Activated CD4-positive, alpha-beta memory T cell treated with anti-CD3 and anti-CD28 coated beads for 36 hours (primary cell): ENCODE data around the gene ARHGAP15. TPM values are rescaled to one million over a fixed set of nuclear protein-coding genes. Genes with fewer than 3 reads are reported as not detected.

Experiments used
- CTCF ChIA-PET: fragments of 350-600 bp; sonication (Branson Sonifier 250); formaldehyde crosslinking; loops from one replicate; lab custom pipeline; 2021; ENCODE audit warnings: antibody characterized with exemption, inconsistent platforms; lab: Charles Lee
- POLR2A ChIA-PET: fragments of 350-600 bp; sonication (Branson Sonifier 250); formaldehyde crosslinking; loops from one replicate; lab custom pipeline; 2021; ENCODE audit warnings: antibody characterized with exemption; lab: Charles Lee
- DNase-seq: peaks from one replicate; pipeline ENCODE4 v3.0.0-alpha.2; 2020
- H3K27ac Mint-ChIP-seq: one replicate; pipeline ENCODE4 v1.8.0; 2021; ENCODE audit warnings: mixed read lengths
- H3K27me3 Mint-ChIP-seq: one replicate; pipeline ENCODE4 v1.8.0; 2021; ENCODE audit warnings: mixed read lengths
- H3K36me3 Mint-ChIP-seq: one replicate; pipeline ENCODE4 v1.8.0; 2021; ENCODE audit warnings: mixed read lengths
- H3K4me1 Mint-ChIP-seq: one replicate; pipeline ENCODE4 v1.8.0; 2021; ENCODE audit warnings: low read depth, mixed read lengths
- H3K4me3 Mint-ChIP-seq: one replicate; pipeline ENCODE4 v1.8.0; 2021; ENCODE audit warnings: mild to moderate bottlenecking, mixed read lengths
- H3K9me3 Mint-ChIP-seq: one replicate; pipeline ENCODE4 v1.8.0; 2021; ENCODE audit warnings: mixed read lengths
- intact Hi-C: fragments of 100-400 bp; cut with micrococcal nuclease; formaldehyde crosslinking; loops from one replicate; pipeline ENCODE4 v1.15.1; 2023
- total RNA-seq, 2 experiments: library from RNA; stranded (reverse); gene quantifications; one replicate each; pipeline ENCODE4 v1.2.3, GENCODE V29; 2021

The ARHGAP15 gene
- total RNA-seq, 2 experiments from 2014 or later = 70.2 to 71.2 TPM

GRCh38 chr2:143730155-143730952 is 601.1 kb downstream of the ARHGAP15 start:
- intact Hi-C loops = loop anchor here (1.0 to 10.0 kb wide), 6 partner anchors 26 to 914 kb away; no protein-coding TSS in a partner anchor
- H3K9me3 Mint-ChIP-seq = no peaks in the 10 kb centered on the region
- H3K4me3 Mint-ChIP-seq = no peak overlapping the region
- CTCF ChIA-PET = interaction anchor here (0.7 to 1.8 kb wide), 2 partner anchors 32 to 218 kb away, joined by 3 to 4 read pairs; no protein-coding TSS in a partner anchor
- peaks cover 61% of the 10 kb centered on the region for H3K4me1 Mint-ChIP-seq
- peaks cover 9% of the 10 kb centered on the region for H3K36me3 Mint-ChIP-seq
- DNase-seq = peak; percentile 46
- H3K27me3 Mint-ChIP-seq = no peaks in the 10 kb centered on the region
- POLR2A ChIA-PET = interaction anchor here (0.7 to 2.4 kb wide), 5 partner anchors 26 to 453 kb away, joined by 3 to 7 read pairs (median 4); no protein-coding TSS in a partner anchor
- H3K27ac Mint-ChIP-seq = peak overlapping the region; percentile 67

DNA sequence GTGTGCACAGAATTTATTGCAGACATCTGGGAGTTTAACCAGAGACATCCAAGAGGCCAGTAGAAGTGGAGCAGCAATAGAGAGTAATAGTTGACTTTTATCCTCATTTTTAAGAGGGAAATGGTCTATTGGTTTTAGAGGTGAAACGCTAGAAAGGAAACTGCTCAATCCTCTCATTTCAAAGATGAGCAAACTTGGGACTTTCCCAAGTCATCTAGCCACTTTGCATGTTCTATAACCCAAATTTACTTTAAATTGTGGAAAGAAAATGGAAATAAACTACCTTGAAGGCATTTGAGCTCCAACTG is 601.7 kb downstream of the ARHGAP15 start:
- Mint-ChIP-seq H3K4me1 (peaks cover 55% of the 10 kb centered on the region), H3K27me3 (no peaks in the 10 kb centered on the region), H3K9me3 (no peaks in the 10 kb centered on the region), H3K4me3 (no peak overlapping the region), H3K27ac (peak overlapping the region; percentile 67), H3K36me3 (peaks cover 9% of the 10 kb centered on the region)
- POLR2A ChIA-PET = interaction anchor here (0.7 to 2.4 kb wide), 4 partner anchors 26 to 453 kb away, joined by 3 to 7 read pairs (median 4); no protein-coding TSS in a partner anchor
- no peak for DNase-seq
- CTCF ChIA-PET = interaction anchor here (1.8 kb wide), 1 partner anchor 33 kb away, joined by 4 read pairs; no protein-coding TSS in a partner anchor
- intact Hi-C loops = loop anchor here (1.0 to 10.0 kb wide), 6 partner anchors 27 to 914 kb away; no protein-coding TSS in a partner anchor

DNA sequence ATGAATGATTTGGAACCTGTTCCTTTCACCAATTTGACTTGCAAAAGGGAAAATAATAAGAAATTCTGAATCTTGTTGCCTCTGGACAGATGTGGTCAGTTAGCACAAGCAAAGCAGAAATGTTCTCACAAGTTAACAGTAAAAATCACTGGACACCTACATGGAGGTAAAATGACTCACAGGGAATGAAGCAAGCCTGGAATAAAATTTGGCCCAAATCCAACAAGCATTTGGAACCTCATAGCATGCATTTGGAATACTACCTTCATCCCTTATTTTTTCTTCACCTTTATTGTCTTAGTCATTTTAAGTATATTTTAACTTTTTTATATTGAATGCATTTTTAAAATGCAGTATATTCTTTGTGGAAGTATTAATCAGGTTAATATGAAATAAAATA is 602.9 kb downstream of the ARHGAP15 start:
- CTCF ChIA-PET = no interaction called here
- Mint-ChIP-seq H3K36me3 (peaks cover 8% of the 10 kb centered on the region), H3K4me3 (no peak overlapping the region), H3K27me3 (no peaks in the 10 kb centered on the region), H3K4me1 (peaks cover 44% of the 10 kb centered on the region), H3K9me3 (no peaks in the 10 kb centered on the region), H3K27ac (no peak overlapping the region)
- POLR2A ChIA-PET = no interaction called here
- intact Hi-C loops = loop anchor here (10.0 kb wide), 1 partner anchor 647 kb away; no protein-coding TSS in a partner anchor
- no peak for DNase-seq

DNA sequence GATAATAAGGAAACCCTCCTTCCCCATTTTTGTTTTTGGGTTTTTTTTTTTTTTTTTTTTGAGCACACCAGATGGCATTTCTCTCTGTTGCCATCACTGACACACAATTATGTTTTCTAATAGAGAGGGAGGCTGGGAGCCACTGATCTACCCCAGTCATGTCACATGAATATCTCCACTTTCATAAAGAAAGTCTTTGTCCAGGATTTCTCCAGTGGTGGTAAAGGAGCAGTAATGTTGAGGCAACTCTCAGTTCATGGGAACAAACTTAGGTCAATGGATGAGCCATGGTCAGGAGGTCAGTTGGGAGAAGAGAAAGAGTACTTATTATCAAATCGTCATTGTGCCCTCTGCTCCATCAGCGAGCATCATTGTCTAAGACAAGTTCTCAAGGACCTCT is 603.7 kb downstream of the ARHGAP15 start:
- Mint-ChIP-seq H3K9me3 (no peaks in the 10 kb centered on the region), H3K4me3 (no peak overlapping the region), H3K4me1 (peaks cover 37% of the 10 kb centered on the region), H3K36me3 (peaks cover 8% of the 10 kb centered on the region), H3K27ac (no peak overlapping the region), H3K27me3 (no peaks in the 10 kb centered on the region)
- intact Hi-C loops = loop anchor here (10.0 kb wide), 1 partner anchor 648 kb away; no protein-coding TSS in a partner anchor
- ChIA-PET POLR2A (no interaction called here), CTCF (no interaction called here)
- DNase-seq = no peak

DNA sequence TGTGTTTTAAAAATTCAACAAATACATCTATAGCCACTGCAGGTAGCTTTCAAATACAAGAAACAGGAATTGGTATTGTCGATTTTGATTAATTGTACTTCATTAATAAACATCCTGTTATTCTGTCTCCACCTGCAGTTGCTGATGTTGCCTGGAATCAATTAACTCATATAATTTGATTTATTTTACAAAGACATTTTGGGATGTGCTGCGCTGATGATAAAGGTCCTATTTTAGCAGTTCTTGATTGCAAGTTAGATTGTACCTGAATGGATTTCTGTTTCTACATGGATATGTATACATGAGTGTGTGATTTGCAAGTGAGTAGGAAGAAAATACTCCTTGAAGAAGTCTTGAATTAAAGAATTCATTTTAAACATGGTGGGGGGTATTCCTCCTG is 605.3 kb downstream of the ARHGAP15 start:
- Mint-ChIP-seq H3K4me3 (no peak overlapping the region), H3K9me3 (no peaks in the 10 kb centered on the region), H3K36me3 (peaks cover 13% of the 10 kb centered on the region), H3K27ac (no peak overlapping the region), H3K4me1 (peaks cover 22% of the 10 kb centered on the region), H3K27me3 (no peaks in the 10 kb centered on the region)
- ChIA-PET POLR2A (no interaction called here), CTCF (no interaction called here)
- no peak for DNase-seq
- intact Hi-C loops = loop anchor here (10.0 kb wide), 1 partner anchor 650 kb away; no protein-coding TSS in a partner anchor

GRCh38 chr2:143736904-143737303 is 607.7 kb downstream of the ARHGAP15 start:
- H3K27me3 Mint-ChIP-seq = no peaks in the 10 kb centered on the region
- H3K36me3 Mint-ChIP-seq = peaks cover 24% of the 10 kb centered on the region
- no peaks in the 10 kb centered on the region for H3K4me1 Mint-ChIP-seq
- H3K4me3 Mint-ChIP-seq = no peak overlapping the region
- no peak for DNase-seq
- ChIA-PET POLR2A (no interaction called here), CTCF (no interaction called here)
- intact Hi-C loops = loop anchor here (10.0 kb wide), 1 partner anchor 652 kb away; no protein-coding TSS in a partner anchor
- H3K27ac Mint-ChIP-seq = no peak overlapping the region
- no peaks in the 10 kb centered on the region for H3K9me3 Mint-ChIP-seq

DNA sequence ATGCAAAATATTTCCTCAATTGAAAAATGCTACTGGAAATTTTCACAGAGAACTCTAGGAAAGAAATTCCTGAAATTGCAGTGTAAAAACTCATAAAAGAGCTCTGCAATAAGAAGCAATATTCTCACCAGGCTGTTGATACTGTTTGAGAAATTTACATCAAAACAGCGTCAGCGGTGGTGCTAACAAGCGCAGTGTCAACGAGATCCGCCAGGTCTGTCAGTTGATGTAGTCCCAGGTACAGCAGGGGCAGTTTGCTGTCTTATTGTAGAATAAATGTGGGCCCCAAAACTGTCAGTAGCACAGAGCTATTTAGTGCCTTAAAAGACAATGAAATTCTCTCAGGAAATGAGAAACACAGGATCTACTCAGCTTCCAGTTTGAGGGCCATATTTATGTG is 611.2 kb downstream of the ARHGAP15 start:
- Mint-ChIP-seq H3K4me1 (no peaks in the 10 kb centered on the region), H3K9me3 (no peaks in the 10 kb centered on the region), H3K27me3 (no peaks in the 10 kb centered on the region), H3K27ac (no peak overlapping the region), H3K36me3 (peaks cover 18% of the 10 kb centered on the region), H3K4me3 (no peak overlapping the region)
- CTCF ChIA-PET = no interaction called here
- intact Hi-C loops = no loop called here
- DNase-seq = no peak
- POLR2A ChIA-PET = no interaction called here

DNA sequence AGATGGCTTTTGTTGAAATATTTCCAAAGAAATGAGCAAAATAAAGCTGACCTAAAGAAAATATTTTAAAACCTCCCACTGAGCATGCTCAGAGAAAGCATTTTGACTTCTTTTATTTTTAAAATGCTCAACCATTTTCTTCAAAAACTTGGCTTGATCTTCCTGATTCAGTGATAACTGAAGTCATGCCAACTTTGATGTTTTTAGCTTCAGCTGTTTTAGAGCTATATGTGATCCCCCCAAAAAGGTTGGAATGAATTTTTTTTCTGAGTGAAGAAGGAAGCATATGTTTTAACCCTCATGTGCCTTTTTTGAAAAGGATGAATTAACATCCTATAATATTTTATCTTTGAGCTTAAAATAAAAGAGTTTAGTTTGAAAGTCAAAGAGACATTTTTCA is 612.0 kb downstream of the ARHGAP15 start:
- H3K36me3 Mint-ChIP-seq = peaks cover 18% of the 10 kb centered on the region
- H3K27me3 Mint-ChIP-seq = no peaks in the 10 kb centered on the region
- no peak for DNase-seq
- H3K4me3 Mint-ChIP-seq = no peak overlapping the region
- H3K4me1 Mint-ChIP-seq = no peaks in the 10 kb centered on the region
- POLR2A ChIA-PET = no interaction called here
- CTCF ChIA-PET = no interaction called here
- H3K9me3 Mint-ChIP-seq = no peaks in the 10 kb centered on the region
- H3K27ac Mint-ChIP-seq = no peak overlapping the region
- intact Hi-C loops = no loop called here

GRCh38 chr2:143742581-143742980 is 613.4 kb downstream of the ARHGAP15 start:
- H3K36me3 Mint-ChIP-seq = peaks cover 18% of the 10 kb centered on the region
- H3K9me3 Mint-ChIP-seq = no peaks in the 10 kb centered on the region
- no peak overlapping the region for H3K4me3 Mint-ChIP-seq
- no peaks in the 10 kb centered on the region for H3K4me1 Mint-ChIP-seq
- no peak overlapping the region for H3K27ac Mint-ChIP-seq
- CTCF ChIA-PET = no interaction called here
- POLR2A ChIA-PET = no interaction called here
- DNase-seq = no peak
- intact Hi-C loops = no loop called here
- H3K27me3 Mint-ChIP-seq = no peaks in the 10 kb centered on the region

GRCh38 chr2:143744114-143744513 is 614.9 kb downstream of the ARHGAP15 start:
- Mint-ChIP-seq H3K9me3 (no peaks in the 10 kb centered on the region), H3K27me3 (no peaks in the 10 kb centered on the region), H3K27ac (no peak overlapping the region), H3K4me3 (no peak overlapping the region), H3K36me3 (peaks cover 13% of the 10 kb centered on the region), H3K4me1 (no peaks in the 10 kb centered on the region)
- intact Hi-C loops = no loop called here
- CTCF ChIA-PET = interaction anchor here (0.6 kb wide), 1 partner anchor 19 kb away, joined by 3 read pairs; no protein-coding TSS in a partner anchor
- no peak for DNase-seq
- POLR2A ChIA-PET = no interaction called here

- intact Hi-C loops = no loop called here
- Mint-ChIP-seq H3K9me3 (no peaks in the 10 kb centered on the region), H3K4me1 (no peaks in the 10 kb centered on the region), H3K27ac (no peak overlapping the region), H3K27me3 (no peaks in the 10 kb centered on the region), H3K4me3 (no peak overlapping the region), H3K36me3 (peaks cover 9% of the 10 kb centered on the region)
- DNase-seq = no peak
- POLR2A ChIA-PET = no interaction called here
- CTCF ChIA-PET = no interaction called here
These were observed 615.8 kb downstream of the ARHGAP15 start for GRCh38 chr2:143745060-143745459.

DNA sequence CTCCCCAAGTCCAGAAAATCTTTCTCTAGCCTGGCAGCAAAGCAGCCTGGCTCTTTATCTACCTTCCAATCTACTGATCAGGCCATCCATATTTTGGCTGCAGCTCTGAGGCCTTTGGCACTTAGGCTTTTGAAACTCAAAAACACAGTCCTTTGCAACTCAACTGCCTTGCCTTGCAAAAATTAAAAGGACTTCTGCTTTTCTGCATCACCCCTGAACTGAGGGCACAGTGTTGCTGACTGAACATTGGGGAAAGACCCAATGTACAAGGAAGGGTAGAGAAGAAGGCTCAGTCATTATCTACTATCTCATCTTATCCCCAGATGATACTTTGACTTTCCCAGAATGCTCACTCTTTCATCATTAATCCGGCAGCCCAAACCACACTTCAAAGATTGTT is 625.5 kb downstream of the ARHGAP15 start:
- Mint-ChIP-seq H3K27ac (no peak overlapping the region), H3K27me3 (no peaks in the 10 kb centered on the region), H3K4me3 (no peak overlapping the region), H3K9me3 (no peaks in the 10 kb centered on the region), H3K4me1 (no peaks in the 10 kb centered on the region), H3K36me3 (peaks cover 12% of the 10 kb centered on the region)
- intact Hi-C loops = no loop called here
- POLR2A ChIA-PET = no interaction called here
- no peak for DNase-seq
- CTCF ChIA-PET = no interaction called here
